TTC549 (cell line): Measurements from ENCODE around the gene ZBTB17.
"Not testable (repeated sequence)": the region's sequence is repeated elsewhere in the genome, so short reads cannot be mapped to it uniquely, and the experiment has no call there.

Experiments used
- FAIRE-seq: peaks from 2 replicates; lab custom pipeline; 2012; peaks lifted over from hg19 to GRCh38; lab: Jason Lieb, UNC

ZBTB17 gene

DNA sequence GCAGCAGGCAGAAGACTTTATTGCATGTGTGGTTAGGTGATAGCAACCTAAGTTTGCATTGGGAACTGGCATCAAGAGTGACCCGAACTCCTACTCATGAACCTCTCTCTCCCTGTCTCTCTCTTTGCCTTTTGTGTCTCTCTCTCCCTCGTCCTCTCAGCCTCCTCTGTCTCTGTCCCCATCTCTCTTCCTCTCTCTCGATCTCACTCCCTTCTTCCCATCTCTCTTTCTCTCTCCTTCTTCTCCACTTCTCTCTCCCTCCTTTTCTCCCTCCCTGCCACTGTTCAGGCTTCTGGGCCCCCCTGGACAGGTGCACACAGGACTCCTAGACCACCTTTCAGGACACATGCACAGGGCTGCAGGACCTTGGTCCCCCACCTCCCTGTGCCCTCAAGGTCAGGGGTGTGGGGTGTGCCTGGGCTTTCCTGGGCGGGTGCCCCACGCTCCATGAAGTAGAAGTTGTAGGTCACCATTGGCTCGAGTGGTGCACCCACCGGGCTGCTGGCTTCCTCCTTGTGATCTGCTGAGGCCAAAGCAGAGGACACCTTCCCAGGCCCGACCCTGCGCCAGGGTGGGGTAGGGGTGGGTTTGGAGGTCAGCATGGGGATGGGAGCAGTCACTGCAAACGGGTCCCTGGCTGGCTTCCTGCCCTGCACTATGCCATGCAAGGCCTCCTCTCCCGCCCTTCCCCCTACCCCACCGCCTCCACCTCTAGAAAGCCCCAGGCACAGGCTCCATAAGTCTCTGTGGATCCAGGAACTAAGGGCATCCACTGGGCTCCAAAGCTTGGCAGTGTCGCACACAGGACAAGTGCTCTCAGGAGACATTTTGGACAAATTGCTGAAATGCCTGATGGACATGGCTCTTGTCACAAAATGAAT is 13.2 kb upstream of the ZBTB17 start:
- no peak for FAIRE-seq

DNA sequence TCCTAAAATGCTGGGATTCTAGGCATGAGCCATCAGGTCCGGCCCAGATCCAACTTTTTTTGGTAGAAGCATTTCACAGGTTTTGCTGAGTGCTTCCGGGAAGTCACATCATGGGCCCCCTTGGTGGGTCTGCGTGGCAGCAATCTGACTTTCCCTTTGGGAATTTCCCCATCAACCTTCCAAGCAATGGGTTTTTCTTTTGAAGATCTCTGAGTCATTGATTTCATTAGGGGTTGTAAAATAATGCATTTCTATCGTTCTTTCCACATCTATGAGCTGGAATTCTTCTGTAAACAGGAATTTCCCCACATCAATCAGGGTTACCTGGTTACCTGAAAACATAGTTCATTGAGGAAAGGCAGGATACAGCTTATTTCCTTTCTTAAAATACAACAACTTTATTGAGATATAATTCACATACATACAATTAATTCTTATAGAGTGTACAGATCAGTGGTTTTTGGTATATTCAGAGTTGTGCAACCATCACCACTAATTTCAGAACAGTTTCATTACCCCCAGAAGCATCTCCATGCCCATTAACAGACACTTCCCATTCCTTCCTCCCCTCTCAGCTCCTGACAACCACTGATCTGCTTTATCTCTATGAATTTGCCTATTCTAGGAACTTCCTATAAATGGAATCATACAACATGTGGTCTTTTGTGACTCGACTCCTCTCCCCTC is 9.9 kb upstream of the ZBTB17 start:
- FAIRE-seq: no peak

DNA sequence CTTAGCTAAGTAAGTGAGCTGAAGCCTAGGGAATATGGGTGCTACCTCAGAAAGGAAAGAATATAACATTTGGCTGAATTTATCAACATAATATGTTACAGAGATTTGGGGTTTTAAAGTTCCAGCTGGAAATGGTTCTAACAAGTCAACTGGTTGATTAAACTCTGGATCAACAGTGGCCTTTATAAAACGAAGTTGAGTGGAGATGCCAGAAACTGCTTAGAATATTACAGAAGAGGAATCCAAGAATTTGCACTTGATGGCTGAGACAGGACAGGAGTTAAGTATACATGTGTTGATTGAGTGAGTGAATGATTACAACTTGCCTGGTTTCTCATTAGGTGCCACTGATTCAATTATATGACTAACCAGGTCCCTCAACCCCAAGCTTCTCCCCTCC is 7.4 kb upstream of the ZBTB17 start:
- FAIRE-seq: no peak

GRCh38 chr1:15981679-15982078 is 5.8 kb upstream of the ZBTB17 start:
- no peak for FAIRE-seq

- not testable (repeated sequence) for FAIRE-seq
Observed at GRCh38 chr1:15977947-15978346, 2.0 kb upstream of the ZBTB17 start.

- no peak for FAIRE-seq
Observed at GRCh38 chr1:15975358-15975804, 520 bp downstream of the ZBTB17 start.

- FAIRE-seq: no peak
Observed at GRCh38 chr1:15974855-15975254, 1.0 kb downstream of the ZBTB17 start.

DNA sequence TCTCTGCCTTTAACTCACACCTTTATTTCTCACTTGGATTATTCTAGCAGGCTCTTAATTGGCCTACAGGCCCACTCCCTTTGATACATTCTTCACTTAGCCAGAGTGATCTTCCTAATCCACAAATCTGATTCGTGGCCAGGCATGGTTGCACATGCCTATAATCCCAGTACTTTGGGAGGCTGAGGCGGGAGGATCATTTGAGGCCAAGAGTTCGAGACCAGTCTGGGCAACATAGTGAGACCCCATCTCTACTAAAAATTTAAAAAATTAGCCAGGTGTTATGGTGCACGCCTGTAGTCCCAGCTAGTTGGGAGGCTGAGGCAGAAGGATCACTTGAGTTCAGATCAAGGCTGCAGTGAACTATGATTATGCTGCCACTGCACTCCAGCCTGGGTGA is 2.1 kb downstream of the ZBTB17 start:
- FAIRE-seq: no peak

DNA sequence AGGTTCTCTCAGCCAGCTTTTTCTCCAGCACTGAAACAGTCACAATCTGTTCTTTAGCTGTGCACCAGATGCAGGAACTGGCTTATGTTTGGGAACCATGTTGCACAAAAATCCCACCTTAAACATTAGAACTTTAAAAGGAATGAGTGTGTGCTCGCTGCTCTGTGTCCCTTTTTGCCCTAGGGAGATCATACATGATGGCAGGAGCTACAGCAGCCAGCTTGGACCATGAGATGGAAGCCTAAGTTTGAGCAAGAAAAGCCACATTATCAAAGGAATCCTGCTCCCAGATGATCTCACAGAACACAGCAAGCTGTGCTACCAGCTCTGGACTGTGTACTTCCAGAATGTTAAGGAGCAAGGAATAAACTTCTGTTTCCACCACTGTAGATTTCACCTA is 3.5 kb downstream of the ZBTB17 start:
- no peak for FAIRE-seq

DNA sequence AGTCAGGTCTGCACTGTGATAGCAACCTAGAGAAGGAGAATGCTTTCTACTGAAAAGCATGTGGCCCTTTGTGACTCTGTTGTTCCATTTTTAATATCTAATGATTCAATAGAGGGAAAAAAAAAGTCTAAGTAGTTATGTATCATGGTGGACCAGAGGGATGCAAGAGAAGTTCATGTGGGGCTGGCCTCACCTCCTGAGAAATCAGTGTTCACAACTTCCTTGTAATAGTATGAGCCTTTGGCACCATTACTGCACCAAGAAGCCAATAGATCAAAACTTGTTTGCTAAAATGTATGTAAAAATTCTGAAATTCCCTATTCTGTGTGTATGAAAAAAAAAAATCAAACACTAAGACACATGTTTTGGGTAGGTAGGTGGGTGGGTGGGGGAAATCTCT is 5.0 kb downstream of the ZBTB17 start:
- FAIRE-seq: no peak

GRCh38 chr1:15969321-15969880 is 6.5 kb downstream of the ZBTB17 start:
- no peak for FAIRE-seq

GRCh38 chr1:15968172-15968571 is 7.7 kb downstream of the ZBTB17 start:
- FAIRE-seq: no peak

- no peak for FAIRE-seq
Observed at GRCh38 chr1:15966956-15967344, 9.0 kb downstream of the ZBTB17 start.

GRCh38 chr1:15966081-15966955 is 9.6 kb downstream of the ZBTB17 start:
- no peak for FAIRE-seq

- FAIRE-seq: no peak
Observed at GRCh38 chr1:15965228-15965767, 10.6 kb downstream of the ZBTB17 start.

DNA sequence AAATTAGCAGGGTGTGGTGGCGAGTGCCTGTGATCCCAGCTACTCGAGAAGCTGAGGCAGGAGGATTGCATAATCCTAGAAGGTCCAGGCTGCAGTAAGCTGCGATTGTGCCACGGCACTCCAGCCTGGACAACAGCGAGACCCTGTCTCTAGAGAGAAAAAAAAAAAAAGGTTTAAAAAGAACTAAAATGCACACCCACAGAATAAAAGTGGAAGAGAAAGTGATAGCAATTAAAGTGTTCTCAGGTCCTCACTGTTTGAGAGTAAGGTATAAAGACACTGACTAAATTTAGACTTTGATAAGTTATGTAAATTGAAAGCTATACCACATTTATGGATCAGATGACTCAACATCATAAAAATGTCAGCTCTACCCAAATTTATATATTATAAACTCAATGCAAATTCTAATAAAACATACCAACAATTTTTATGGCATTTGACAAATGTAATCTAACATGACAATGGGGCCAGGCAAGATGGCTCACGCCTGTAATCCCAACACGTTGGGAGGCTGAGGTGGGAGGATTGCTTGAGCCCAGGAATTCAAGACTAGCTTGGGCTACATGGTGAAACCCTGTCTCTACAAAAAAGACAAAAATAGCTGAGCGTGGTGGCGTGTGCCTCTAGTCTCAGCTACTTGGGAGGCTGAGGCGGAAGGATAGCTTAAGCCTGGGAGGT is 11.8 kb downstream of the ZBTB17 start:
- no peak for FAIRE-seq

DNA sequence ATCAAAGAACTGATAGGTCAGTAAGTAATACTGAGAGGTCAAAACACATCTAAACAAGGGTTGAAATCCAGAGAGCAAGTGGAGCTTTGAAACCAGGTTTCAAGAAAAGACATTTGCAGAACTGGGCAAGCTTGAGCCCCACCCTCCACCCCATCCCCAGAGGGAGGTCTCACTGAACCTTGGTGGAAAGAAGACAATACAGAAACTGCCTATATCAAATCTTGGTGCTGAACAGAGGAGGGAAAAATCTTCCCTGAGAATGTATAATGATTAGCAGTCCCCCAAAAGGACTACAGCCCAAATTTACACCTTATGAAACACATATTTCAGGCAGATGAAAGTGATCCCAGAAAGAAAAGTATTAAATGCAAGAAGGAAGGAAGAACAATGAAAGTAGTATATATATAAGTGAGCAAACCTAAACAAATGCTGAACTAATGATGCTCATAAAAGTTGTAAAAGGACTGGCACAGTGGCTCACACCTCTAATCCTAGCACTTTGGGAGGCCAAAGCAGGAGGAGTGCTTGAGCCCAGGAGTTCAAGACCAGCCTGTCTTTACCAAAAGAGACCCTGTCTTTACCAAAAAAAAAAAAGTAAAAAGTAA is 12.4 kb downstream of the ZBTB17 start:
- FAIRE-seq: no peak

DNA sequence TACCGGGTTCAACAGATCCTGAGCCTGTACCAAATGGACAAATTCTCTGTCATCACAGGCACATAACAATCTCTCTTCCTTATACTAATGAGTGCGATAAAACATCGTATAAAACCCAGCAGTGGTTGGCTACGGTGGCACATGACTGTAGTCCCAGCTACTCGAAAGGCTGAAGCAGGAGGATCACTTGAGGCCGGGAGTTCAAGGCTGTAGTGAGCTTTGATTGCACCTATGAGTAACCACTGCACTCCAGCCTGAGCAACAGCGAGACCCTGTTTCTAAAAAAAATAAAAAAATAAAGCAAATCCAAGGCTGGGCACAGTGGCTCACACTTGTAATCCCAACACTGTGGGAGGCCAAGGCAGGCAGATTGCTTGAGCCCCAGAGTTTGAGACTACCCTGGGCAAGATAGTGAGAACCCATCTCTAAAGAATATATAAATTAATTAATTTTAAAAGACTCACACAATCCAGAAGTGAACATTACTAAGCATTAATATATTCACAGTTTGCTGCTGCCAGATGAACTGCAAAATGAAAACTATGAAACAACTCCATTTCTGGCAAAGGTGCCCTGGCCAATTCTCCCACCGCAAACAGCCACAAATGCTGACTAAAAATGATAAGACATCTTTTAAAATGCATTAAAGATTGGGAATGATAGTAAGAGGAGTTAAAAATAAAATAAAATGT is 13.1 kb downstream of the ZBTB17 start:
- no peak for FAIRE-seq

- FAIRE-seq: no peak
Observed at GRCh38 chr1:15962176-15962575, 13.7 kb downstream of the ZBTB17 start.

- FAIRE-seq: no peak
Observed at GRCh38 chr1:15961492-15961891, 14.4 kb downstream of the ZBTB17 start.
